KOPT-K1 (cell line): ENCODE results near the gene SLC25A11.
"Not testable (repeated sequence)": the region's sequence is repeated elsewhere in the genome, so short reads cannot be mapped to it uniquely, and the experiment has no call there.

ENCODE experiments used
- H3K27ac ChIP-seq: fragments of 200-600 bp; sonication (generic); 2 replicates; pipeline ENCODE4 v1.5.1; 2016; ENCODE audit warnings: antibody characterized with exemption, mild to moderate bottlenecking, low read depth, low read length; ENCODE audit not compliant: poor library complexity, severe bottlenecking
- H3K36me3 ChIP-seq: fragments of 200-600 bp; sonication (generic); 2 replicates; pipeline ENCODE4 v1.5.1; 2017; ENCODE audit warnings: antibody characterized with exemption, mild to moderate bottlenecking, low read length, moderate library complexity; ENCODE audit not compliant: insufficient read depth
- H3K9me3 ChIP-seq: fragments of 200-600 bp; sonication (generic); 2 replicates; pipeline ENCODE4 v1.5.1; 2017; ENCODE audit warnings: antibody characterized with exemption, low read length, mild to moderate bottlenecking; ENCODE audit not compliant: insufficient read depth, poor library complexity, severe bottlenecking

SLC25A11 gene

DNA sequence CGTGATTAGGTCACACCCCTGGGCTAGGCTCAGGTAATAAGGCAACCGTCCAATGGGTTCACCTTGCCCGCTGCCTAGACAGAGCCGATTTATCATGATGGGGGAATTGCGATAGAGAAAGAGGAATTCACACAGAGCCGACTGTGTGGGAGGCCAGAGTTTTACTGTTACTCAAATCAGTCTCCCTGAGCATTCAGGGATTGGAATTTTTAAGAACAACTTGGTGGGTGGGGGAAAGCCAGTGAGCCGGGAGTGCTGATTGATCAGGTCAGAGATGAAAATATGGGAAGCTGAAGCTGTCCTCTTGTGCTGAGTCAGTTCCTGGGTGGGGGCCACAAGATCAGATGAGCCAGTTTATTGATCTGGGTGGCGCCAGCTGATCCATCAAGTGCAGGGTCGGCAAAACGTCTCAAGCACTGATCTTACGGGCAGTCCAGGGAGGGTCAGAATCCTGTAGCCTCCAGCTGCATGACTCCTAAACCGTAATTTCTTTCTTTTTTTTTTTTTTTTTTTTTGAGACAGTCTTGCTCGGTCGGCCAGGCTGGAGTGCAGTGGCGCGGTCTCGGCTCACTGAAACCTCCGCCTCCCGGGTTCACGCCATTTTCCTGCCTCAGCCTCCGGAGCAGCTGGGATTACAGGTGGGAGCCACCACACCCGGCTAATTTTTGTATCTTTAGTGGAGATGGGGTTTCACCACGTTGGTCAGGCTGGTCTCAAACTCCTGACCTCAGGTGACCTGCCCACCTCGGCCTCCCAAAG, 13.1 kb downstream of the SLC25A11 start:
- peaks cover 29% of the 10 kb centered on the region for H3K36me3 ChIP-seq
- not testable (repeated sequence) for H3K9me3 ChIP-seq, H3K27ac ChIP-seq

DNA sequence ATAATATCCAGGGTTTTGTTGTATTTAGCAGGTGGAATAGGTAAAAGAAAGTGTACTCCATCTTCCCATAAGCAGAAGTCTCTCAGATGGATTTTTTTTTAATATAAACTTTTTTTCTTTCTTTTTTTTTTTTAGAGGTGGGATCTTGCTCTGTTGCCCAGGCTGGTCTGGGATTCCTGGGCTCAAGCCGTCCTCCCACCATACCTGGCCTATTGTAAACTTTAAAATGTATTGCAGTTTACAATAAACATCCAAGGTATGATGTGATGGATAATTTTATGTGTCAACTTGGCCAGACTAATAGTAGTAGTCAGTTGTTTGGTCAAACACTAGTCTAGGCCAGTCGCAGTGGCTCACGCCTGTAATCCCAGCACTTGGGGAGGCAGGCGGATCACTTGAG, 18.5 kb downstream of the SLC25A11 start:
- Histone ChIP-seq H3K9me3 (no peaks in the 10 kb centered on the region), H3K36me3 (no peaks in the 10 kb centered on the region), H3K27ac (no peak overlapping the region)

DNA sequence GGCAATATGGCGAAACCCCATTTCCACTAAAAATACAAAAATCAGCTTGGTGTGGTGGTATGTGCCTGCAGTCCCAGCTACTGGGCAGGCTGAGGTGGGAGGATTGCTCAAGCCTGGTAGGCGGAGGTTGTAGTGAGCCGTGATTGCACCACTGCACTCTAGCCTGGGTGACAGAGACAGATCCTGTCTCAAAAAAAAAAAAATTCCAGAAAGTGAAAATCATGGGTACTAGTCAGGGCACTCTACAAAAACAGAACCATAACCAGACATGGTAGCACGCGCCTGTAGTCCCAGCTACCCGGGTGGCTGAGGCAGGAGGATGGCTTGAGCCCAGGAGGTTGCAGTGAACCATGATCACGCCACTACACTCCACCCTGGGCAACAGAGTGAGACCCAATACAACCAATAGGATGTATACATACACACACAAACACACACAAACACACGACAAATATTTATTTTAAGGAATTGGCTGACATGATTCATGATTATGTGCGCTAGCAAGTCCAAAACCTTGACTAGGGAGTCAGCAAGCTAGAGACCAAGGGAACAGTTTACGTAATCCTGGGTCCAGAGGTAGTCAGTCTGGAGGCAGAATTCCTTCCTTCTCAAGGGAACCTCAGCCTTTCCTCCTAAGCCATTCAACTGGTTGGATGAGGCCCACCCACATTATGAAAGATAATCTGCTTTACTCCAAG, 19.3 kb downstream of the SLC25A11 start:
- Histone ChIP-seq H3K9me3 (no peaks in the 10 kb centered on the region), H3K36me3 (no peaks in the 10 kb centered on the region), H3K27ac (no peak overlapping the region)

DNA sequence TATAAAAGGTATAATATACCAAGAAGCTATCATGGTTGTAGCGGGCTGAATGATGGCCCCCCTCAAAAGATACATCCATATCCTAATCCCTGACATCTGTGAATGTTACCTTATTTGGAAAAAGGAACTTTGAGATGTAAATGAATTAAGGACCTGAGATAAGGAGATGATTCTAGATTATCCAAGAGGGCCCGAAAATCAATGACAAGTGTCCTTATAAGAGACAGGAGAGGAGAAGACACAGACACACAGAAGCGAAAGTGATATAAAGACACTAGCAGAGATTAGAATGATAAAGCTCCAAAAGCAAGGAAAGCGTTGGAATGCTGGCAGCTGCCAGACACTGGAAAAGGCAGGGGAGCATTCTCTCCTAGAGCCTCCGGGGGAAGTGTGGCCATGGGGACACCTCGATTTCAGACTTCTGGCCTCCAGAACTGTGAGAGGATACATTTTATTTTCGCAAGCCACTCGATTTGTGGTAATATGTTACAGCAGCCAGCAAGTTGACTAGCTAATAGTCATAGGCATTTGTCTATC, 20.3 kb downstream of the SLC25A11 start:
- H3K27ac ChIP-seq = no peak overlapping the region
- H3K36me3 ChIP-seq = no peaks in the 10 kb centered on the region
- no peaks in the 10 kb centered on the region for H3K9me3 ChIP-seq

DNA sequence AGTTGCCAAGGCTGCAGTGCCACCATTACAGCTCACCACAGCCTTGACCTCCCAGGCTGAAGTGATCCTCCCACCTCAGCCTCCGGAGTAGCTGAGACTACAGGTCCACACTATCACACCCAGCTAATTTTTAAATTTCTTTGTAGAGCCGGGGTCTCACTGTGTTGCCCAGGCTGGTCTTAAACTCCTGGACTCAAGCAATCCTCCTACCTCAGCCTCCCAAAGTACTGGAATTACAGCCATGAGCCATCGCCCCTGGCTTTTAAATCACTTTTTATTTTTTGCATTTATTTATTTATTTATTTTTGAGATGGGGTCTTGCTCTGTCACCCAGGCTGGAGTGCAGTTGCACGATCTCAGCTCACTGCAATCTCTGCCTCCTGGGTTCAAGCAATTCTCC, 25.3 kb downstream of the SLC25A11 start:
- H3K36me3 ChIP-seq, H3K9me3 ChIP-seq, H3K27ac ChIP-seq: not testable (repeated sequence)

DNA sequence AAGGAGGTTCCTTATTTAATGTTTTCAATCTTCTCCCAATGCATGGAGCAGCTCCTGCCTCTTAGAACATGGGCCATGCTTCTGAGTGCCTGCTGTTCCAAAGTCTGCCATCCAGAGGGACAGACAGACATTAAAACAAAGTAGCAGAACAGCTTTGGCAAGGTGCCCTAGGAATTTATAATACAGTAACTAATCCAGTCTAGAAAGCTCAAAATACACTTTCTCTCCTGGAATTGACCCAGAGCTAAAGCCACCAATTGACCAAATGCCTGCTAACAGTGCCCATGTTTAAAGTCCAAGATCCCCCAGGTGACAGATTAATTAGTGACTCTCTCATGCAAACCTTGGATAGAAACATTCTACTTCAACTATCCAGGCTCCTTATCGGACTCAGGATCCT, 25.9 kb downstream of the SLC25A11 start:
- Histone ChIP-seq H3K9me3 (no peaks in the 10 kb centered on the region), H3K27ac (no peak overlapping the region), H3K36me3 (no peaks in the 10 kb centered on the region)

DNA sequence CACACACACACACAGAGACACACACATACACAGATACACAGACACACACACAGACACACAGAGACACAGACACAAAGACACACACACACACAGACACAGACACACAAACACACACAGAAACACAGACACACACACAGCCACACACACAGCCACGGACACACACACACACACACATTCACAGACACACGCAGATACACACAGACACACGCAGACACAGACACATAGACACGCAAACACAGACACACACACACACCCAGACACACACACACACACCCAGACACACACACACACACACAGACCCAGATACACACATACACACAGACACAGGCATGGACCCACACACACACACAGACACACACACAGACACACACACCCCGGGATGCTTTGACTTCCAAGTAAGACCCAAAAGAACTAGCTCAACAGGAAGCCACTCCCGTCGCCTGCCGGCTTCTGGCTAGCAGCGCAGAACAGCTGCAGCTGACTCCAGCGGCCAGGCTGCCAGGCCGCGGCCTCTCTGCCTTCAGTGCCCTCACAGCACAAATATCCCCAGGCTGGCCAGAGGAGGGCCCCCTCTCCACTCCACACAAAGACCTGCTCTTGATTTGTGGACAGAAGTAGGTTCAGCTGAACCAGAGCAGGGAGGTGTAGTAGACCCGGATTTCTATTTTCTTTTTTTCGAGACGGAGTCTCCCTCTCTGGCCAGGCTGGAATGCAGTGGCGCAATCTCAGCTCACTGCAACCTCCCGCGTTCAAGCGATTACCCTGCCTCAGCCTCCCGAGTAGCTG, 30.9 kb downstream of the SLC25A11 start:
- peak overlapping the region; percentile 48 for H3K27ac ChIP-seq
- H3K9me3 ChIP-seq = no peaks in the 10 kb centered on the region
- H3K36me3 ChIP-seq = no peaks in the 10 kb centered on the region

DNA sequence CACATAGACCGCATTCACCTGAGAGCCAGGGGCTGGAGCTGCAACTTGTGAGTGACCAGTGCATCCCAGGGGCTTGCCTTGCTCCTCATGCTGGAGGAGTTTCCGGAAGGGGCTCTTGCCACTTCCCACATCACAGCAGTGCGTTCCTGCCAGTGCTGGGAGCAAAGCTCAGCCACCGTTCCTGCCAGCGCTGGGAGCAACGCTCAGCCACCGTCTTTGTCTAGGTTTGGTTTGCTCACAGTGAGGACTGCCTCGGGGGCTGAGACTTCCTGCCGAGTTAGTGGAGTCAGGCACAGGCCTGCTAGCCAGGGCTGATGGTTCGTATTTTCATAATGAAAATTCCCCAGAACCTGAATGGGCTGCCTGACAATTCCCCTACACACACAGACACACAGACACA, 31.5 kb downstream of the SLC25A11 start:
- Histone ChIP-seq H3K27ac (peak overlapping the region; percentile 48), H3K36me3 (no peaks in the 10 kb centered on the region), H3K9me3 (no peaks in the 10 kb centered on the region)

DNA sequence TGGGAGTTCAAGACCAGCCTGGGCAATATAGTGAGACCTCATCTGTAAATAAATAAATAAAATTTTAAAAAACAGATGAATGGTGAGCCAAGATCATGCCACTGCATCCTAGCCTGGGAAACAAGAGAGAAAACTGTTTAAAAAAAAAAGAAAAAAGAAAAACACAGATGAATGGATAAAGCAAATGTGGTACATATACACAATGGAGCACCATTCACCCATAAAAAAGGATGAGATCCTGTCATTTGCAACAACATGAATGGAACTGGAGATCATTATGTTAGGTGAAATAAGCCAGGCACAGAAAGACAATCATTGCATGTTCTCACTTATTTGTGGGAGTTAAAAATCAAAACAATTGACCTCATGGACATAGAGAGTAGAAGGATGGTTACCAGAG, 33.2 kb downstream of the SLC25A11 start:
- not testable (repeated sequence) for H3K9me3 ChIP-seq, H3K27ac ChIP-seq, H3K36me3 ChIP-seq

DNA sequence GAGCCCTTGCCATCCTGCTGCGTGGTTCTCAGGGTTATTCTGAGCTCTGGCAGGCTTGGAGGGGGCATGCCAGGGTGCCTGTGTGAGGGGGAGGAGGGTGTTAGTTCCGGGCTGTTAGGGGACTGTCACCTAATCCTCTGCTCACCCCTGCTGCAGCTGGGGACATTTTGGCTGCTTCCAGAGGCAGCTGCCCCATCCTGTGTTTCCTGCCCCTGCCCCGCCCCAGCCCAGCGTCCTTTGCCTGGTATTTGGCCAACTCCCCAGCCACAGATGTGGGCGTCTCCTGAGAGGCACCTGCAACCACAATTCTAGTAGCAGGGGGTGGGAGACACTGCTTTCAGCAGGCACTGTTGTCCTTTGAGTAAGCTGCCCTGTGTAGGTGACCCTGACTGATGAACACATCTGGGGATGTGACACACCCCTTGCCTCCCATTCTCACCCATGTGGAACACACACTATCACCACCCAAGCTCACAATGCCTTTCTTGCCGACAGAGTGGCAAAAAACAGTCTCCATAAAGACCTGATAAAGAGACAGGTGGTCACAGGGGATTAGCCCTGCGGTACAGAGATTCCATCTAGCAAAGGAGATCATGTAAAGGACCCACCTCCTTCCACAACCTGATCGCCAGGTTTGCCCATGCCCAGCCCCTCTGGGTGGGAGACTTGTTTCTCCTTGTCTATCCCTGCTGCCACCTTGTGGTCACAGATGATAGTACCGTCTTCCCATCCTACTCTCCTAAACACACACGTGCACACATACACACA, 36.6 kb downstream of the SLC25A11 start, which contains the start of gene CHRNE:
Gene CHRNE (minus strand): TSS at position 48 of the 768 bp plus-strand sequence. CDS start 35 bp downstream, at position 13.
- H3K36me3 ChIP-seq = no peaks in the 10 kb centered on the region
- peak within 1 kb of the TSS; percentile 39 for H3K27ac ChIP-seq
- no peaks in the 10 kb centered on the region for H3K9me3 ChIP-seq

DNA sequence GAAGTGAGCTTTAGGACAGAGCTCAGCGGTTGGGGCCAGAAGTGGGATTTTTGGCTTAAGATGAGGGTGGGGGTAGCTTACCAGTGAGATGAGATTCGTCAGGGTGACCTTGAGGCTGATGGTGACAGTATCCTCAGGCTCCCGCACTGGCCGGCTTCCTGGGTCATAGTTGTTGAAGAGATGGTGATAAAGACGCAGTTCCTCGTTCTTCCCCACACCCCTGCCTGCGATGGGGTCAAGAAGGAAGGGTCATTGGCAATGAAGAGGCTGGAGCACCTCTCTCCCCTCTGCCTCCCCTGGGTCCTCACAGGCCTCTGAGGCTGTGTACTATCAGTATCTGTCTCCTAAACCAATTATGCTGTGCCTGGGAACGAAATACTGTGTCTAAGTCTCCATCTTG, 37.3 kb downstream of the SLC25A11 start:
- peak overlapping the region; percentile 39 for H3K27ac ChIP-seq
- no peaks in the 10 kb centered on the region for H3K36me3 ChIP-seq
- no peaks in the 10 kb centered on the region for H3K9me3 ChIP-seq

DNA sequence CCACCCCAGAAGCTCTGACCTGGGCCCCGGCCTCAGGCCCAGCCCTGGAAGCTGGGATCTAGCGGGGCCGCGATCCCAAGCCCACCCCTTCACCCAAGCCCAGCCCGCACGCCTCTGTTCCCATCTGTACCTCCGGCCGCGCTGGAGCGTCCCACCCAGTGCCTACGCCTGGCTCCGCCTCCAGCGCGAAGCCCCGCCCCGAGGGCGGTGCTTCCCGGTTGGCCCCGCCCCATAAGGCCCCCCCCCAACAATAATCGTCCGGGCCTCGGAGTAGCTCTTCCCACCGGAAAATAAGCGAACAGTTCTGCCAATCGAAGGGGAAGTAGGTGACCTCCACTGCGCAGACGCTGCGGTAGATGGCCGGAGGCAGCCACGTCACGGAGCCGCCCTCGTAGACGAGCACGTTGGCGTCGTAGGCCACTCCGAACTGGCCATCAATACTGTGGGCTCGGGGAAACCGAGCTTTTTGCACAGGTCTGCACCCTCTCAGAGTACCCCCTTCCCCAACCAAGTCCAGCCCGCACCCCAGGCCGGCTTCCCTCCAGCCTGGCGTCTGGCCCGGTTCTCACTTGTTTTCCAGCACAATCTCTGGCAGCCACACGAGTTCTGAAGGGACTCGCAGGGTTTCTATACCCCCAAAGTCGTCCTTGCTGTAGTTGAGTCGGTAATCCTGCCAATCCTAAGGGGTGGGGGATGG, 38.0 kb downstream of the SLC25A11 start:
- Histone ChIP-seq H3K27ac (no peak overlapping the region), H3K9me3 (no peaks in the 10 kb centered on the region), H3K36me3 (no peaks in the 10 kb centered on the region; the same call in 1 of the 2 replicates)

DNA sequence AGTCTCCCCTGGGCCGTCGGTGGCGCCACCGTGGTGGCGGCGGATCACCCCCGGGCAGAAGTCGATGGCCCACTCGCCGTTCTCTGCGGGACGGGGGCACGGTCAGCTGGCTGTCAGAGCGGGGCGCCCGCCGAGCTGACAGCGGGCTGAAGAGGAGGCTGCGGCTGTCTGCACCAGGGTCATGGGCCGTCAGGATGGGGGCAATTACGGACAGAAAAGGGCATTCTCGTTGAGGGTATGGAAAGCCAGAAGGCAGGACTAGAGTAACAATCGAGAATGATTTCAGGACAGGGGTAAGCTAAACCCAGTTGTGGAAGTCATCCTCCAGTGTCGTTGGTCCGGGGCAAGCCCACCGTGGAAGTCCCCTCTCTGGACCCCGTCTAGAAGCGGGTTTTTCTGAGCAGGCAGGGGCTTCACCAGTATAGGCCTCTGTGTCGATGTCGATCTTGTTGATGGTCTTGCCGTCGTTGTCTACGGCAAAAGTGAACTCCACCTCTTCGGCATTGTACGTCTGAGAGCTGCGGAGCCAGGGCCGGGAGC, 38.7 kb downstream of the SLC25A11 start:
- H3K36me3 ChIP-seq = no peaks in the 10 kb centered on the region; the same call in 1 of the 2 replicates
- H3K27ac ChIP-seq = no peak overlapping the region
- no peaks in the 10 kb centered on the region for H3K9me3 ChIP-seq
